Measurements from ENCODE around the gene PLCB4.

The PLCB4 gene

GRCh38 chr20:9516234-9516871 lies 447.5 kb downstream of the PLCB4 start:
- no peak for DNase-seq (ENCODE audit: low read depth in 2 of 2)

- DNase-seq (ENCODE audit: low read depth in 2 of 2): no peak
Observed at GRCh38 chr20:9517297-9518162, 448.6 kb downstream of the PLCB4 start.

GRCh38 chr20:9518576-9519175 lies 449.8 kb downstream of the PLCB4 start:
- no peak for DNase-seq (ENCODE audit: low read depth in 2 of 2)

- no peak for DNase-seq (ENCODE audit: low read depth in 2 of 2)
Observed at GRCh38 chr20:9520086-9520485, 451.2 kb downstream of the PLCB4 start.

GRCh38 chr20:9523636-9524035 lies 454.7 kb downstream of the PLCB4 start:
- no peak for DNase-seq (ENCODE audit: low read depth in 2 of 2)

All from stimulated activated CD8-positive, alpha-beta memory T cell treated with anti-CD3 and anti-CD28 coated beads, Interleukin-15, amount 100 ng/mL, for 4 hours (primary cell).